GM18858 (cell line): Measurements from ENCODE around the gene ARID4A.
A peak's percentile ranks its signal among the peaks of the same experiment; 100 is the strongest.
"Not testable (repeated sequence)": the region's sequence is repeated elsewhere in the genome, so short reads cannot be mapped to it uniquely, and the experiment has no call there.

Experiments used
- ATAC-seq: cut with Tn5 transposase; IDR thresholded peaks from one replicate; pipeline ENCODE4 v1.9.1; 2021; ENCODE audit not compliant: unreplicated experiment

Gene ARID4A

DNA sequence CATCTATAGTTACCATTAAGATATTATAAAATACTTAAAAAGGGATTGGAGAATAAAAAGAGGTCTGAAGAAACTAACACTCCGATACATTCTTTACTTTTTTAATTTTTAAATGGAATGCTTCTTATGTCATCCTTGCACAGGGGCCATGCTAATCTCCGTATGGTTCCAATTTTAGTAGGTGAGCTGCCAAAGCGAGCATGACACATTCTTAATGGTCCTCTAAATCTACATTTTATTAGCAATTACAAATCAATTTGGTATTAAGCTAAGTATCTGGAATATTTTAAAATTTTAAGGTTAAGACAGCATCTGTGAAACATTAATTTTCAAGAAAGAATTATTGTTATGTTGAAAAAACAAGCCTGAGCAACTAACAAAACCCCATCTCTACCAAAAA is 6.2 kb upstream of the ARID4A start:
- ATAC-seq: no peak

DNA sequence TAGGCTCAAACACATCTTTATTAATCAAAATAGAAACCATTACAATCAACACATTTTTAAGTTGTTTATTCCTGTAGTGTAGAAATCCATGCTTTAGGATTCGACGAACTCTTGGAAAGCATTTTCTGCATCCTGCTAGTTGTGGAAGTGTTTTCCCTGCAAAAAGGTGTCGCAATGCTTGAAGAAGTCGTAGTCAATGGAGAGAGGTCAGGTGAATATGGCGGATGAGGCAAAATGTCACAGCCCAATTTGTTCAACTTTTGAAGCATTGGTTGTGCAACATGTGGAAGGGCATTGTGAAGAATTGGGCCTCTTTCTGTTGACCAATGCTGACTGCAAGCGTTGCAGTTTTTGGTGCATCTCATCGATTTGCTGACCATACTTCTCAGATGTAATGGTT is 4.2 kb upstream of the ARID4A start:
- ATAC-seq: no peak

DNA sequence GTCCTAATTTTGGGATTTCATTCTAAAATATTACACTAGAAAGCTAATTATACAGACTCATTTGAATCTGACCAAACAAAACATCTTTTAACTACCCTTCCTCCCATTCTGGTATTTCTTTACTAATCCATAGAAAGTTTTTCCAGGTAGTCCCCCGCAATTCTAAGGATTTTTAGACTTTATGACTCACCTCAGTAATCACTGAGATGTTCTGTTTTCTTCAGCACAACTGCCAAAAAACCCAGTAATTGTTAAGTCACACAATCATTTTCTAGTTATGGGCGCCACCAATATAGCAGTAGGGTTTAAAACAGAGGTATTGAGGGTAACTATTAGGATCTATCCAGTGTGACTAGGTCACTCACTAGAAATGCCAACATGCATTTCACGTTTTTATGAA is 1.6 kb upstream of the ARID4A start:
- no peak for ATAC-seq

DNA sequence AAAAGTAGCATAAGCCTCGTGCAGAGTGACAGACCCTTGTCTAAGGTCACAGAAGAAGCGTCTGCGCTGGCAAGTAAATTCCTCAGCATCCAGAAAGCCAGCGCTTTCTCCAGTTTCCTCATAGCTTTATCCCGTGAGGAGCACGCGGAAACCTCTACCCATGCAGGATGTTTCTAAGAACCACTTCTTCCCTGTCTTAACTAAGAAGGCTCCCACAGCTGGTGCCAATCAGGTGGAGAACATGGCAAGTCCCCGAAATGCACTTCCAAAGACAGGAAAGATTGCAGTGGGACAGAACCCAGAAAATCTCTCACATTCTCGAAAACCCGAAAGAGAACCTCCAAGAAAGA is 968 bp upstream of the ARID4A start:
- no peak for ATAC-seq

DNA sequence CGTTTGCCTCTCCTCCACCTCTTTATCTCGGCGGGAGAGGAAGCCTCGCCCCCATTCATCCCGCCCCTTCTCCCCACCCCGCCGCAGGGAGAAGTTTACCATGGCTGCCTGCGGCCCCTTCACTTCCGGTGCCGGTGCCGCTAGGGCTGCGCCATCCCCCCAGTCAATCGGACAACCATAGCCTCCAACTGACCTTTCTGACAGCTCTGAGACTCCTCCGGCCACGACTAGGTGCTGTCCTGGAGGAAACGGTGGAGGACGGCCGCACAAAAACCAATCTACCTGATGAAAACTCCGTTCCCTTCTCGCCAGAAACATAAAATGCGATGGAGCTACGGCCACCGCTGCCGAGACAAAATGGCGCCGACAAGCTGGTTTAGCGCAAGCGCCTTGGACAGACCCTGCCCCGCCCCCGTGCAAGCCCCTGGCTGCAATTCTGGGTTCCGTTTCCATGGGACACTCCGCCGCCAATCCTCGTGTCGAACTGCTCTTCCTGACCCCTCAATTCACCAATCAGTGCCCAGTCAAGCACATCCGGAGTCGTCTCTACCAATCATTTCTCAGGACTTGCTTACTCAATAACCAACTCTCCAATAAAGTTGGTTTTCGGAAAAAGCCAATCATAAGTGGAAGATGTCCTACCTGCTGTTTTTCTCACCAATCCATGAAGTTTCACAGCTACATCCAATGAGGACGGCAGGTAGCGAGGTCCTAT is 436 bp upstream of the ARID4A start:
- ATAC-seq: peak; percentile 87

DNA sequence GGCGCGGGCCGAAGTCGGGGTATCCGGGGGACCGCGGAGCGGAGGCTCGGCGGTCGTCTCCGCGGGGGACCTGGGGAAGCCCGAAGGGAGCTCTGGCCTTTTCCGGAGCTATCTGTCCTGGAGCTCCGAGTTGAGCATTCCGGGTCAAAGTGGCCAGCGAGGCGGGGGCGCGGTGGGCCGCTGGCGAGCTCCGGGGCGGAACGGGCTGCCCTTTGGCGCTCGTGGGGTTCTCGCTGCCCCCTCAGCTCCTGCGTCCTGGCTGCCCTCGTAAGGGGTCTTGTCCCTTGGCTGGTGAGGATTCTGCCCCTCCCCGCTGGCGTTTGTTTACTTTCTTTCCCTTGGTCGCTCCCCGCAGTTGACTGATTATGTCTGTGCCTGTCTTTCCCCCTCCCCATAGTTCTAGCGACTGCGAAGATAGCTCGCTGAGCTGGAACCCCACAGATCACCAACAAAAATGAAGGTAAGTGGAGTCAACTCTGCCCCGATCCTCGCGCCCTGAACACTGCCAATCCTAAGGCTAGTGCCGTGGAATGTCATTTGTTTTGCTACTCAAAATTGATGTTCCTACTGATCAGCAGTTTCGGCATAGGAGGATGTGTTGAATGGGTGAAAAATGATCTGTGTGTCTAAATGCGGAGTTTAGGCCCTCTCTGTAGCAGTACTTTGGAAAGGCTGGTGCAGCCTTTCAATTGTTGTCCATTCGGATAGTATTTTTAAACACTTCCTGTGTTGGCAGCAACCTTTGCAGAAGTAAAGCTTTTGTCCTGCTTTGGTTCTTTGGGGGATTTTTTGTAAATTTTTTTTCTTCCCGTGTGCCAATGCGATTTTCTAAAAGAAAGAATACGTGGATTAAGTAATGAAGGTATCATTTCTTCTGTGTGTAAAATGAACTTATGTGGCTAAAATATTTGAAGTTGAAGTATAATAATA is 1.3 kb downstream of the ARID4A start:
- no peak for ATAC-seq

DNA sequence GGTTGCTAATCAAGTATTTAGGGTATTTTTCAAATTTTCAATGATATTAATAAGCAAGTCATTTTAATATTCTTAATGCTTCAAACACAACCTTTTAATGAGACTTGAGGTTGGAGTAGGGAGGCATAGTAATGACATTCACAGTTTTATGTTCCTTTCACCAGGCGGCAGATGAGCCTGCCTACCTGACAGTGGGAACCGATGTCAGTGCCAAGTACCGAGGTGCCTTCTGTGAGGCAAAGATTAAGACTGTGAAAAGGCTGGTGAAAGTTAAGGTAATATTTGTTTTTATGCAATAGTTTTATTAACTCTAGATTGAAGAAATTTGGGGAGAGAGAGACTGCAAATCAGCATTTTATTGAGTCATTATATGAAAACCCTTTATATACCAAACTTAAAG is 3.1 kb downstream of the ARID4A start:
- no peak for ATAC-seq

DNA sequence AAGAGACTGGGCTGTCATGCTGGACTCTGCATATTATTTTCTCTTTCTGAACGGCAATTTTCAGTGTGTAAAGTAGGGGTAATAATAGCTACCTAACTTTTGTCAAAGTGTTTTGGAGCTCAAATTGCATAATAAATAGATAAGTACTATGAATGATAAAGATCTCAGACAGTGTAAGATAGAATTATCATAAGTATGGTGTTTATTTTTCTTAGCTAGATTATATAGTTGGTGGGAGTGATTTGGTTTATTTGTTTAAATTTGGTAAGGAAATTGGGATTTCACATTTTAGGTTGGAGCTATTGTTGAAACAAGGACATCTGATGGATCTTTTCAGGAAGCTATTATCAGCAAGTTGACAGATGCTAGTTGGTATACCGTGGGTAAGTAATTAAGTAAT is 7.4 kb downstream of the ARID4A start:
- no peak for ATAC-seq

DNA sequence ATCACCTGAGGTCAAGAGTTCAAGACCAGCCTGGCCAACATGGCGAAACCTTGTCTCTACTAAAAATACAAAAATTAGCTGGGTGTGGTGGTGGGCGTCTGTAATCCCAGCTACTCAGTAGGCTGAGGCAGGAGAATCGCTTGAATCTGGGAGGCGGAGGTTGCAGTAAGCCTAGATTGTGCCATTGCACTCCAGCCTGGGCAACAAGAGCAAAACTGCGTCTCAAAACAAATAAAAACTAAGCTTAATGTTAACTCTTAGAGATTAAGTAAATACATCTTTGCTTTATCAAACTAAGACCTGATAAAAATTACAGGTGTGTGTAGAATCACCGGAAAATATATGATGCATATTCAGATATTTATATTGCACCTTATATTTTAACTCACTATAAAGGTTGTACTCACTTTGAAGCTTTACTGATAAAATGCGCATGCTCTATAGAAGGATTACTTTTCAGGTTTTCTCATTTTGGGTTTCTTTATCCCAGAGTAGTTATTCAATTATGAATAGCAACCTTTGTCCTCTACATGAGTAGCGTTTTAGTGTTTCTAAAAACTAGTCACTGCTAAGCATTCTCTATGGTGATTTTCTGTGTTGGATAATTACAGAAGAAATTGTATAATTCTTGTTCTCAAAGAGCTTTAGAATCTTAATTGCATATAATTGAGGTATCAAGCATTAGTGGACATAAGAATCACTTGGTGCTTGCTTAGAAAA is 9.4 kb downstream of the ARID4A start:
- ATAC-seq: no peak

DNA sequence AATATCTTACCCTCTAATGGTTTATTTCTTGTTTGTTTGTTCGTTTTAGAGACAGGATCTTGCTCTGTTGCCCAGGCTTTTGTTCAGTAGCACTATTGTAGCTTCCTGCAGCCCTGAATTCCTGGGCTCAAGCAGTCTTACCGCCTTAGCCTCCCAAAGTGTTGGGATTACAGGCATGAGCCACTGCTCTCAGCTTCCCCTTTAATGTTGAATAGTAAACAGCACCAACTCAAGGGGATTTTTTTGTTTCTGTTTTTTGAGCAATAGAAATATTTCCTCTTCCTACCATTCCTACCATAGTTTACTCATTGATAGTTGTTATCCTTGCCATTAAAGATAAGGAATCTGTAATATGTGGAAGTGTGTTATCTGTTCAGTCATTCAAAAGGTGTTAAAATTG is 10.7 kb downstream of the ARID4A start:
- no peak for ATAC-seq

DNA sequence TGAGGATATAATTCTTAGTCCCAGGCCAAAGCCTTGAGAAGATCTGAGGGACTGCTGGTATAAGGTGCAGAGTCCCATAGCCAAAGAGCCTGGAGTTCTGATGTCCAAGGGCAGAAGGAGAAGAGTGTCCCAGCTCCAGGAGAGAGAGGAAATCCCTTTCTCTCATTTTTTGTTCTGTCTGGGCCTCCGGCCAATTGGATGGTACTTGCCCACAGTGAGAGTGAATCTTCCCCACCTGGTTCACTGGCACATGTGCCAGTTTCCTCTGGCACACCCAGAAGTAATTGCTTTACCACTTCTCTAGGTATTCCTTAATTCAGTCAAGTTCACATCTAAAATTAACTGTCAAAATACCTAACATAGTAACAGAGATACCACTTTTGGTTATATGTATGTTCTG is 15.3 kb downstream of the ARID4A start:
- no peak for ATAC-seq

DNA sequence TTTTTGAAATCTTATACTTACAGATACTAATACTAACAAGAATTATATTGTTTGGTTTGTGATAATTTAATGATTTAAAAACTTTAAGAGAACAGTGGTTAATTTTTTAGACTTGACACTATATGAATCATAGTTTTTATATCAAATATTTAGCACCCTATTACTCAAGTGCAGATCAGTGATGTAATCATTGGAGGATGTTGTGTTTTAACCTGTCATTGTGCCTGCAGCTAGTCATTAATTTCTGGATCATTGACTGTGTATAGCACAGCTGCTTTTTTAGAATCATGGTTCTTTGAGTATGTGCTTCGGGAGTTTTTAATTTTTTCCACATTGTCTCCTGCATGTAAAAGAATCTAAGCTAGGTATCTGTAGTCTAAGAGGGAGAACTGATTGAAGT is 17.3 kb downstream of the ARID4A start:
- ATAC-seq: no peak

DNA sequence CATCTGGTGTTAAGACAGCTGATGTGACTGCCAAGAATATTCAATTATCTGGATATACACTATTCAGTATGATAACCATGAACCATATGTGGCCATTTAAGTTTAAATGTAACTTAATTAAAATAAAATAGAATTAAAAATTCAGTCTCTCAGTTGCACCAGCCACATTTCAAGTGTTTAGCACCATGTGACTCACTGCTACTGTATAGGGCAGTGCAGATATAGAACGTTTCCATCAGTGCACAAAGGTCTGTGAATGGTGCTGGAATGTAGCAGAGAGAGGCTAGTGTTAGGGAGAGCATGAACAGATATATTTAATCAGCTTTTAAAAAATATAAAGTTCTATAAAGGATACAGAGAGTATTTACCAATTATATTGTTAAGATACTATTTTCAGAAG is 28.7 kb downstream of the ARID4A start:
- no peak for ATAC-seq

DNA sequence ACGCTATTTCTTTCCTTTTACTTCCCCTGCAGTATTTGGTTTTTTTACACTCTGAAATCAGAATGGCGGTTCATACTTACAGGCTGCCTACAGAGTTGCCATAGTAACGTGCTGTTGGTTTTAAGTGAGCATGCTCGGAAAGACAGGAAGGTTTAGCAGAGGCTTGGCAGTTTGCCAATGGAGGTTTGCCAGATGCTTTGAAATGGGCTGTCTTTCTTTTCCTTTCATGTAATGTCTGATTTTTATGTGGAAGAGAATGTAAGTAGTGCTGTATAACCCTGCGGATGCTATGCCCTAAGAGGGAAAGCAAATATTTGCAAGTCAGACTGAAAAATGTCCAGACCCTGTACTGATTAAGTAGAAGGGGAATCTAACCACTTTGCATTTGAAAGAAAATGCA is 32.8 kb downstream of the ARID4A start:
- peak; percentile 92 for ATAC-seq

DNA sequence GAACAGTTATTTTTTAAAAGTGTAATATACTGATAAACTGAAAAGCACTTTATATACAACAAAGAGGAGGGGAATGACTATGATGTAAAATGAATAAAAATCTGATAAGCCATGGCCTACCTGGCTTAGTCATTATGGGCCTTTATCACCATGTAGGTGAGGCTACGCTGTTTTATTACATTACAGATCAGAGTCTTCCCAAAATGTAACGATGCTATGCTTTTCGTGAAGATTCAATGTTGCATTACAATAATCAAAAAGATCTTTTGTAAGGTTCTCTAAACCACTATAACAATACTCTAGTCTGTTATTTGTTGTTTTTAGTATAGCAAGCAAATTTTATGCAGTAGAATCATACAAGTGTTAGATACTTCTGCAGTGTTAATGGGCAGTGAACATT is 34.2 kb downstream of the ARID4A start:
- ATAC-seq: no peak

DNA sequence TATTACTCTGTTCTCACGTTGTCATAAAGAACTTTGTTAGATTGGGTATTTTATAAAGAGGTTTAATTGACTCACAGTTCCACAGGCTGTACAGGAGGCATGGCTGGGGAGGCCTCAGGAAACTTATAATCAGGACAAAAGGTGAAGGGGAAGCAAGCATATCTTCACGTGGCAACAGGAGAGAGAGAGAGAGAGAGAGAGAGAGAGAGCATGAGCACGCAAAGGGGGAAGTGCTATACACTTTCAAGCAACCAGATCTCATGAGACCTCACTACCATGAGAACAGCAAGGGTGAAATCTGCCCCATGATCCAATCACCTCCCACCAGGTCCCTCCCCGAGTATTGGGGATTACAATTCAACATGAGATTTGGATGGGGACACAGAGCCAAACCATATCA is 41.3 kb downstream of the ARID4A start:
- ATAC-seq: not testable (repeated sequence)

DNA sequence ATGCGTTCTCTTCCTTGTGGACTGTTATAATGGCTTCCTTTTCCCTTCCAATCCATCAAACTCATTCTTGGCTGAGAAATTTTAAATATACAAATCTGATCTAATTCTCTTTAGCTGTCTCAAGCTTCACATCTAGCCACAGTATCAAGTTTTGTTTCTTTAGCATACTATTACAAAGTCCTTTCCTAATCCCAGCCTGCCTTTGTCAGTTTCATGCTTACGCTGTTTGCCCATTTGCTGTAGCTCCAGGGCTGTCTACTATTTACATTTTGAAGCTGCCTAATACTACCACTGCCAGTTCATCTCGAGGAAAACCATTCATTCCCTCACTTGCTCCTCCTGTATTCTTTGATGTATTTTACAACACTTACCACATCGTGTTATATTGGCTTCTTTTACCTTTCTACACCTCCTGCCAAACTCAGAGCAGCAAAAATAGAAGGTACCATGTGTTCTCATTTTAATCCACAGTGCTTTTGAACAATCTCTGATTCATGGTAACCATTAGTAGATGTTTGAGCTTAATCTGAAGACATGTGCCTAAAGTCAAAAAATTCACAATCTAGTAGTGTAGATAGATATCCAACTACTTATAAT is 42.9 kb downstream of the ARID4A start:
- ATAC-seq: no peak

DNA sequence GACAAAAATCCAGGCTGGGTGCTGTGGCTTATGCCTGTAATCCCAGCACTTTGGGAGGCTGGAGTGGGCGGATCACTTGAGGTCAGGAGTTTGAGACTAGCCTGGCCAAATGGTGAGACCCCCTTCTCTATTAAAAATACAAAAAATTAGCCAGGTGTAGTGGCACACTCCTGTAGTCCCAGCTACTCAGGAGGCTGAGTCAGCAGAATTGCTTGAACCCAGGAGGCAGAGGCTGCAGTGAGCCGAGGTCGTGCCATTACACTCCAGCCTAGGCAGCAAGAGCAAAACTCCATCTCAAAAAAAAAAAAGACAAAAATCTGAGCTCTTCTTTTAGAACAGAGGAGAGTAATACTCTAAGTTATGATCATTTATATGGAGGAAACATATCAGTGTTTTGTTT is 45.2 kb downstream of the ARID4A start:
- not testable (repeated sequence) for ATAC-seq

DNA sequence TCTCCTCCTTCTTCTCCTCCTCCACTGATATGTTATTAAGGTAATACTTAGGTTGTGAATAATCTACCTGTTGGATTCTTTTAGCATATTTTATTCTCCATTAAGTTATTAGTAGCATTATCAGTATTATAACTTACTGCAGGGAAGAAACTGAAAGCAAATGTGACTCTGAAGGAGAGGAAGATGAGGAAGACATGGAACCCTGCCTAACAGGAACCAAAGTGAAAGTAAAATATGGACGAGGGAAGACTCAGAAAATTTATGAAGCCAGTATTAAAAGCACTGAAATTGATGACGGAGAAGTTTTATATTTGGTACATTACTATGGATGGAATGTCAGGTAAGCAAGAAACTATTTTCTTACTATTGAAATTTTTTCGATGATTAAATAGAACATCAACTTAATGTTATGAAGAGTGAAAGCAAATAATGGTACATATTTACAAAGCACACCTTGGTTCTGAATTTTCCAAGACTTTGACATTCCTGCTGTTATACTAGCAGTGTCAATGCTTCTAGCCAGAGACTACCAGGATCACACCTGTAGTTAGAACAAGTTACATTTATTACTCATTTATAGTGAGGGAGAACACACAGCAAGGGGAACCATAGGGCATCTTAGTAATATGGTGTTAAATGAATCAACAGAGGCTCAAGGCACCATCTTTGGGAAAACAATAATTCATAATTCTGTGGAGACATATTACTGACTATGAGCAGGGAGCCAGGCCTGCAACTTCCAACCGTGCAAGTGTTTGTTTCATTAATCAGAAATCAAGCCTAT is 55.4 kb downstream of the ARID4A start:
- ATAC-seq: no peak

DNA sequence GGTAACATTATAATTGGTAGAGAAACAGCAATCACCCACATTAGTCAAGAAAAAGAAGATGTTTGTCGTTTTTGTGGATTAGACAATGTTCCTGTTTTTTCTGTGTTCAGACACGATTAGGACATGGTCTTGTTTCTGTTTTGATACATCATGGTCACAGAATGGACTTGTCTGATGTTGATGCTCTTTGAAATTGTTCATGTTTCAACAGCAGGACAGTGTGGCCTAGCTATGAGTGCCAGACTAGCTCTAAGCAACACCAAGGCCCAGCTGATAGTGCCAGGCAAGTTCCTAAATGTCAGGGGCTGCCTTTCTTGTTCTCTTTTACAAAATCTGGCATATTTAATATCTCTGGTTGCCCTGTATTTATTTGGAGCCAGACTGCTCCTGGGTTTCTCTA is 56.5 kb downstream of the ARID4A start:
- no peak for ATAC-seq

DNA sequence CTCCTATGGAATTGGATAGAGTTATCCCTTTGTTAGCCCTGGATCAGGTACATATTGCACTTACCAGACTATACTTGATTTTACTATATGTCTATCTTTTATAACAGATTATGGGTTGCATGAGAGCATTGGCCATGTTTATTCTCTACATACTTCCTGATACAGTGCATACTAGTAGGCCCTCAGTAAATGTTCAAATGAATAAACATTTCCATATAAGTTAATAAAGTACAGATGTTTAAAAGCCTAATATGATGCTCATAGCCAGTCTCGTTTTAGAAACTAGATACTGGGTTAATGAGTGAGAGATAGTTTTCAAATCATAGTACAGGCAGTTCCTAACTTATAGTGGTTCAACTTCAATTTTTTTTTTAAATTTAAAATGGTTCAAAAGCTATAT is 57.9 kb downstream of the ARID4A start:
- ATAC-seq: no peak
